HG03469 (cell line): ENCODE data around the gene ERMAP.

Source experiments
- ATAC-seq: cut with Tn5 transposase; IDR thresholded peaks from one replicate; pipeline ENCODE4 v1.9.1; 2021; ENCODE audit warnings: mild to moderate bottlenecking, moderate library complexity, moderate number of reproducible peaks; ENCODE audit not compliant: unreplicated experiment

Gene ERMAP, protein sequence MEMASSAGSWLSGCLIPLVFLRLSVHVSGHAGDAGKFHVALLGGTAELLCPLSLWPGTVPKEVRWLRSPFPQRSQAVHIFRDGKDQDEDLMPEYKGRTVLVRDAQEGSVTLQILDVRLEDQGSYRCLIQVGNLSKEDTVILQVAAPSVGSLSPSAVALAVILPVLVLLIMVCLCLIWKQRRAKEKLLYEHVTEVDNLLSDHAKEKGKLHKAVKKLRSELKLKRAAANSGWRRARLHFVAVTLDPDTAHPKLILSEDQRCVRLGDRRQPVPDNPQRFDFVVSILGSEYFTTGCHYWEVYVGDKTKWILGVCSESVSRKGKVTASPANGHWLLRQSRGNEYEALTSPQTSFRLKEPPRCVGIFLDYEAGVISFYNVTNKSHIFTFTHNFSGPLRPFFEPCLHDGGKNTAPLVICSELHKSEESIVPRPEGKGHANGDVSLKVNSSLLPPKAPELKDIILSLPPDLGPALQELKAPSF

DNA sequence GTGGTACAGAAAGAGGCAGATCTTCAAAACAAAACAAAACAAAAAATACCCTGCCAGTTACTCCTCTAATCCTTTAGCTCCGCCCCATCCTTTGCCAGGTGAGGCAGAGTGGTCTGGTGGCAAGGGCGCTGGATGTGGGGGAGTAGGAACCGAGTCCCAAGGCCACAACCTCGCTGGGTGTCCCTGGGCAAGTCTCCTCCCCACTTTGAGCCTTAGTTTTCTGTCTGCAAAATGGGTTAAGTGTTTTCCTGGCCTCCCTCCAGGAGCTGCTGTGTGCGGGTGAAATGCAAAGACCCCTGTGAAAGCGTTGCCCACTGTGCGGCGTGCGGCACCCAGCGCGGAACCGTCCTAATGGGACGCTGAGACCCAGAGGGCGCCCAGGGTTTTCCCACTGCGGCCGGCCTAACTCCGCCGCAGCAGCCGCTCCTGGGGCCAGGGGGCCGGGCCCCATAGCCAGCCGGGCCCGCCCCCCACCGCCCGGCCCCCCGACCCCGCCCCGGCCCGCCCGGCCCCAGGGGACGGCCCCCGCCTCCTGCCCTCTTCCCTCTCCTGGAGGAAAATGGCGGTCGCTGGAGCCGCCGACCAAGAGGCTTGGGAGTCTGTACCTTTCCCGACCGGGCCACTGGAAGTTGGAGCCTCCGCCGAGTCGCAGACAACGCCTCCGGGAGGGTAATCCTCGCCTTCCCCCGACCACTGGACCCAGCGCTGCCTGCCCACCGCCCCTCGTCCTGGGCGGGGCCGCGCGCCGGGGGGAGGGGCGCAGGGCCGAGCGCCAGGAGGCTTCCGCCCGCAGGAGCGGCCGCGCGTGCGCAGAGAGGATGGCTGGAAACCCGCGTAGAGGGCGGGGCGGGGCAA is at the start of gene ERMAP, which contains the start of gene SVBP:
TSS of gene ERMAP (plus strand) at position 538 of the 855 bp plus-strand sequence. CDS start 13,327 bp downstream, outside the sequence.
TSS of gene SVBP (minus strand) at position 813 of the 855 bp plus-strand sequence. CDS start 853 bp downstream, outside the sequence.
- peak; percentile 48 for ATAC-seq

DNA sequence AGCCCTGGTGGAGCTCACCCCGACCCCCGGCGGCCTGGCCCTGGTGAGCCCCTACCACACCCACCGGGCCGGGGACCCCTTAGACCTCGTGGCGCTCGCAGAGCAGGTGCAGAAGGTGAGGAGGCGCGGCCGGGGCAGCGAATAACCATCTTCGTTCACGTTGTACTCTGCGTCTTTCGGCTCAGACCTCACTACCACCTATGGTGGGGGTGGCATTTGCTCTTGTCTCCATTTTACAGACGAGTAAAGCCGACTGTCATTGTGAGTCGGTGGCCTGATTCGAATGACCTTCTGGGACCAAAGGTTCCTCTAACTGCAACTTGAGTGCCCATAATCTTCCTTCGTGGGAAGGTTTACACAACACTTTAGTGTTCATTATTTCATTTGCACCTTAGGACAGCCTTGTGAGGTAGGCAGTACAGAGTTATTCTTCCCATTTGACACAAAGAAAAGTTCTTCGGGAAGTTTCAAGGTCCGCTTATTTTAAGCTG is 49.4 kb upstream of the ERMAP start:
- ATAC-seq: peak; percentile 13

DNA sequence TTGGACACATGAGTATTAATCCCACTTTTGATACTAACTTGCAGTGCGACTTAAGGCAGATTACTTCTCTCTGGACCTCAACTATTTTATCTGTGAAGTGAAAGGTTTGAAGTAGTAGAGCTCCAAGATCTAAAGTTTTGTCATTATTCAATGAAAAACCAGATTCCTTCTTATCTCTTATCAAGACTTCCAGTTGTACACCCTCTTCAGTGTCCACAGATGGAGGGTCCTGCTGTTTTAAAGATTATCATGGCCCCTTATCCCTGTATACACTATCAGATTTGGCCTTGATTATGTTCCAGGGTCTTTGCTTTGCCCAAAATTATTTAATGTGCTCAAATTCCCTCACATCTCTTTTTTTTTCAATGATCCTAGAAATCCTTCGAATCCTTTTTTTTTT is 48.8 kb upstream of the ERMAP start:
- ATAC-seq: no peak

DNA sequence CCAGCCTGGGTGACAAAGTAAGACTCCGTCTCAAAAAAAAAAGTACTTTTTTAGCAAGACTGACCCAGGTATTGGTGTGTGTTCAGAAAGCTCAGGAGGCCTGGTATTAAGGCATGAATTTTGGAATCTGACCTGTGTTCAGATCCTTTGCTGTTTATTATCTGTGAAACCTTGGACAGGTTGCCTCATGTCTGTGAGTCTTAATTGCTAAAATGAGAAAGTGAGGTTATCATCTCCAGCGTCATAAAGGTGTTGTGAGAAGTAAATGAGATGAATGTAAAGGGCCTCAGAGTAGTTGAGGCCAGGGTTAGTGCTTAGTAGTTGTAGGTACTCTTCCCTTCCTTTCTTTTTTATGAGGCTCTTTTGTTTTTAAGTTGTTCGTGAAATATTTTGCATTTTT is 47.1 kb upstream of the ERMAP start:
- ATAC-seq: no peak

DNA sequence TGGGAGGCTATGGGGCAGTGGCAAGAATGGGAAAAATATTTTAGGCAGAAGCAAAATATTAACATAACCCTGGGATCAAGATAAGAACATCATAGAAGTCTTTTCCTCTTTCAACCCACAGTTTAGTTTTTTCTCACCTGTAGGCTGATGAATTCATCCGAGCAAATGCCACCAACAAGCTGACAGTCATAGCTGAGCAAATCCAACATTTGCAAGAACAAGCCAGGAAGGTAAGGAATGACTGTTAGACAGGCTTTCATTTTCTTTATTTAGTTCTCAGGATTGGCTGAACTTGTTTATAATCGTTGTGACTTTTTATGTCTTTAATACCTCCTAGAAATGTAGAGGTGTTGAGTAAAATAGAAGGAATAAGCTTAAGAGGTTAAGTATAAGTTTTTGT is 43.5 kb upstream of the ERMAP start:
- no peak for ATAC-seq

DNA sequence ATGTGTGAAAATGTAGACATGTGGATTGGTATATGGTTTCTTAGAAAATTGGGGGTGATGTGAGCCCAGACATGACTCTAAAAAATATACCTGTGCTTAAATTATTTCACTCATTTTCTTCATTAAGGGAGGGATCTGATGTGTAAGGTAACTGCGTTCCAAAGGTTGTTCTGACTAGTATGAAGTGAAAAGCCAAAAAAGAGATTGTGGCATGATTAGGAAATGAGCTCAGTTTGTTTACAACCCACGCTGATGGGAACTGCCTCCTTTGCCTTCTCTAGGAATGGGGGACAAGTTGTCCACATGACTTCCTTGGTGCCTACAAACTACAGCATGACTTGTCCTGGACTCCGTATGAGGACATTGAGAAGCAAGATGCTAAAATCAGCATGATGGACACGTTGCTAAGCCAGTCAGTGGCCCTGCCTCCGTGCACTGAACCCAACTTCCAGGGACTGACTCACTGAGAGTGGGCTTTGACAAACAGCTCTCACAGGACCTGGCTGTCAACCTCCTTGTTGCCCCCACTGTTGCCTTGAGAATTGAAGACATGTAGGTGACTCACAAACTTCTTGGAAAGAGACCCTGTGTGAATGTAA is 41.9 kb upstream of the ERMAP start:
- no peak for ATAC-seq

DNA sequence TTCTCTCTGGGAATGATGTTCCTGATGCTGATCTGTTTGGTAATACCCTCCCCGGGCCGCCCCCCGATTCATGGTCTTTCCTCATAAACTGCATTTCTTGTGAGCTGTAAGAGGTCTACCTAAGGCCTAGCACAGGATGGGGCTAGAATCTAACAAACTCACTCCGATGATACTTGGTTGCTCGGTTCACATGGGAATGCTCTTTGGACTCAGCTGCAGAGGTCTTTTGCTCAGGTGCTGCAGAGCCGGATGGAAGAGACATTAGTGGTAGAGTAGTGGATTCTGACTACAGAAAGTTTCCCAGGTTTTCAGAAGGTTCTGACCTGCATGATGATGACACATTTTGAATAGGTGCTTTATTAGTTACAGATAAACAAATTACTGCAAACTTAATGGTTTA is 40.4 kb upstream of the ERMAP start:
- no peak for ATAC-seq

DNA sequence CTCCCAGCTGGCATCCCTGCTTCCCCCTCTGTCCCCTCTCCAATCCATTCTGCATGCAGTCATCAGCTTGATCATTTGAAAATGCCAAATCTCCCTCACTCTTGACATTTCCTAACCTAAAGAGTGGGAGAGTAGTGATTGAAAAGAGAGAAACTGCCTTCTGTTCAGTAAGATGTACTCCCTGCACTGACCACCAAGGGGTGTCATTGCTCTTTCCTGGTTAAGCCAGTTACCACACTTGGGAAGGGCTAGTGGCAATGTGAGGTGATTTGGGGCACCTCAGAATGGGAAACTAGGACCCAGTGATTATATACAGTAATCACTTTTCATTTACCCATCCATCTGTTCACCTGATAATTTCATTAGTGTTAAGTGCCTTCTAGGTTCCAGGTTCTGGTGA is 39.1 kb upstream of the ERMAP start:
- ATAC-seq: no peak

DNA sequence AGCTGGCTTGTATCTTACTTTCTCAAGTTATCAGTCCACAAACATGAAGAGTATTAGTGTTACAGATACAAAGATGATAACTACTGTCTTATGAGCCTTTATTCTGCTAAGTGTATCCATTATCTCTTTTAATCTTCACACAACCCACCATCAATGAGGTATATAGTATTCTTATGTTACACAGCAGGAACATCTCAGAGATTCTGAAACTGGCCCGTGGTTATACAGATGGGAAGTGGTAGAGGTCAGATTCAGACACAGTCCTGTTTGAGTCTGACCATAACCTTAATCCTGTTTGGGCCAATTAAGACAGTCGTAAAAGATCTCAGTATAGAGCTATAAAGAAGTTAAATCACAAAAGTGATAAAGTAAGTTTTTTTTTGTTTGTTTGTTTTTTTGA is 37.2 kb upstream of the ERMAP start:
- ATAC-seq: no peak

DNA sequence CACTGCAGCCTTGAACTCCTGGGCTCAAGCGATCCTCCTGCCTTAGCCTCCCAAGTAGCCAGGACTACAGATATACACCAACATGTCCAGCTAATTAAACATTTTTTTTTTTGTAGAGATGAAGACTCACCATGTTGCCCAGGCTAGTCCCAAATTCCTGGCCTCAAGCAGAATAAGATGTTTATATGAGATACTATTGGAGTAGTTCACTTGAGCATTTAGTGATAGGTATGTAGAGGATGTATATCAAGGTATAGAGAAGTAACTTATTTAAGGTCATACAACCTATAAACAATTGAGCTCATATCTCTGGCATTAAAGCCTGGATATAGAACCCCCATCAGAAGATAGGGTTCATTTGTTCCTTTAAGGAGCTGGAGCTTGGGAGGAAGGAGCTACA is 36.7 kb upstream of the ERMAP start:
- ATAC-seq: no peak

DNA sequence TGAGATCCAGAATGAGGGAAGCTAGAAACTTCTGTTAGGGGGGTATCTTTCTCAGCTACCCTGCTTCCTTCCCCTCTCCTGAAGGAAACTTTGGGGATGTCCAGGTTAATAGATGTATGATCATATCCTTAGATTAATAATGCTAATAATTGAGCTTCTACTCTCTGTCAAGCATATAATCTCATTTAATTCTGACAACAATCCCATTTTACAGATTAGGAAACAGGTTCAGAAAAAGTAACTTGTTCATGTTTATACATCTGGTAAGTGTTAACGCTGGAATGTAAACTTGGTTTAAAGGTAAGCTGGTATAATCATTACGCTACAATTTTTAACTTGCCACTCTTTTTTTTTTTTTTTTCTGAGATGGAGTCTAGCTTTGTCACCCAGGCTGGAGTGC is 33.8 kb upstream of the ERMAP start:
- no peak for ATAC-seq

DNA sequence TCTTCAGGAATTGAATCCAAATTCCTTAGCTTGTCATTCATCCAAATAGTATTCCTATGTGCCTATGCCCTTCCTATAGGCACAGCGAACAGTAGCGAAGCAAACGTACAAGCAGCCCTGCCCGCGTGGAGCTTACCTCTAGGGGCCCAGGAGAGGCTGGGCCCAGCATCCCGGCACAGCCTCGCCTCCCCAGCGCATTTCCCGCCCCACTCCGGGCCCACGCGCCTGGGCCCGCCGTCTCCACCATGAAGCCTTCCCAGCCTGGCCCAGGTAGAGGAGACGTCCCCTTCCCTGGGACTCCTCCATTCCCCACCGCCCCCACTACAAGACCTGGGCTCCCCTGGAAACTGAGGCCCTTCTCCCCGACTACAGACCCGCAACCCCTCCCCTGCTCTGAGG is 32.4 kb upstream of the ERMAP start:
- no peak for ATAC-seq

DNA sequence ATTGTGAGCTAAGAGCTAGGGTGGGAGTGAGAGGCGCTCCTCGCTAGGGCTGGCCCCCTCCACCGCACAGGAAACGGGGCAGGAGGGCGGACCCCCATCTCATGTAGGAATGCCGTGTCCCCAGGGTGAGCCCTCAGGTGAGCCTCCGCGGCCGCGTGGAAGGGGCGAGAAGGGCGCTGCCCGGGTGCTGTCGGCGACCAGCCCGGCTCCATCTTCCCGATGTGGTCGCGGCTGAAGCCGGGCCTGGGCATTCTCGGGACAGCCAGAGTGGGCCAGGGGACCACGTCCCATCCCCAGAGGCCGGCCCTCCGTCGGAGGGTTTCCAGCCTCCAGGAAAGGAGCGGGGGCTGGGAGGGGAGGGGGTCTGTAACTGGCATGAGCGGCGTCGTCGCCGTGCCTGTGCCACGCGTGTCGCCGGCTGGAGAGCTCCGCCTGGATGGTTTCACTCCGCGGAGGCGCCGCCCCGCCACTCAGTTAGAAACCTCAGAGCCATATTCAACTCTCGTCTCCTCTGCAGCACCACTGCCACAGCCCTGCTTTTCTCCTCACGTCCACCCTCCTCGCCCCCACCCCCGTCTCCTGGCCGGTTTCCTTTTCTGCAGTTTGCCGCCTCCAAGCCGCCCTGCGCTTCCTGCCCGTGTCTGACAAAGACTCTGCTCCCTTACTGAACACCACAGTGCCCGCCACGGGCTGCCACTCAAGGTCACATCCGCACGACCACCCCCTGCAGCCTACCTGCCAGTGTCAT is 31.8 kb upstream of the ERMAP start, which contains the start of gene TMEM269:
TSS of gene TMEM269 (plus strand) at position 46 of the 748 bp plus-strand sequence. CDS start 4,903 bp downstream, outside the sequence.
- ATAC-seq: no peak

DNA sequence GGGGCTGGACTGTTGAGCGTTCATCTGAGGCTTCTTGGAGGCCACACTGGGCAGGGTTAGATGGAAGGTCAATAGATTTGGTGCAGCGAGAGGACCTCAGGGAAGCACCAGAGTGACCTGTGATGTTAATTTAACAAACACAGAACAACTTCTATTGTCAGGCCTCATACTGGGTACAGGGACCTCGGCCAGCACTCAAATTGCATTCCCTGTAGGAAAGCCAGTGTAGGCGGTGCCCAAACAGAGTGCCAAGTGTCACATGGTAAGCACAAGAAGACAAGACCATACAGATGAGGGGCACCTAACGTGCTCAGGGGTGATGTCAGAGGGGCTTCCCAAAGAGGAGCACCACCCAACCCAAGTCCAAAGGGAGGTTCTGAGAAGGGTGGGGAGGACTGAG is 30.8 kb upstream of the ERMAP start:
- ATAC-seq: no peak

DNA sequence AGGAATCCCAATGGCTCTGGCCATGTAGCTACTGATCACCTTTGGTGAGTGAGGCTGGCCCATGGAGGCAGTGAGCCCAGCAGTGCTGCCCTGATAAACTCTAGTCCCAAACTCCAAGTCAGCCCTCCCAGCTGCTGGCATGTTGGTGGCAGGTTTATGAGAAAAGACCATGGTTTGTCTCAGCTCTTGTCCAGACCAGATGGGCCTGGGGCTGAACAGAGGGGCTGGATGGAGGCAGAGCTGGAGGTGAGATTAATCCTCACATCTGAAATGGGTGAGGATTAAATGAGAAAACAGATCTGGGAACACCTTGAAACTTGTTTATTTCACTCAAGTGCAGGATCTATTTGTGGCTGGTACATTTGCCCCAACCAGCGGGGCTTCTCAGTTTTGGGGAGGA is 28.9 kb upstream of the ERMAP start:
- no peak for ATAC-seq

DNA sequence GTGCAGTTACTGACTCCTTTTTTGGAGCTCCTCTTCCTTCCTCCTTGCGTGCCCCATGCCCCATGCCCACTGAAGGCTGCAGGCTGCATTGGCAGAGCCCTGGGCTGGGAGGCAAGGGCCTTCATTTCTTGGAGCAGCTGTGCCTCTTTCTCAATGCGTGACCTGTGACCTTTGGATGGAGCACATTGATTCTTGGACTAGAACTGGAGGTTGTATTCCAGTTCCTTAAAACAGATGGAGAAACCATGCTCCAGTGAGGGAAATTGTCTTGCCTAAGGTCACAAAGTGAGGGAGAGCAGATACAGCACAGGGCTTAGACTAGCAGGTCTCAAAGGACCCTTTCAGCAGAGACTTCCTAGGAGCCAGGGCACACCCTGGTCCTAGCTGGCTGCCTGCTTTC is 23.1 kb upstream of the ERMAP start:
- no peak for ATAC-seq

DNA sequence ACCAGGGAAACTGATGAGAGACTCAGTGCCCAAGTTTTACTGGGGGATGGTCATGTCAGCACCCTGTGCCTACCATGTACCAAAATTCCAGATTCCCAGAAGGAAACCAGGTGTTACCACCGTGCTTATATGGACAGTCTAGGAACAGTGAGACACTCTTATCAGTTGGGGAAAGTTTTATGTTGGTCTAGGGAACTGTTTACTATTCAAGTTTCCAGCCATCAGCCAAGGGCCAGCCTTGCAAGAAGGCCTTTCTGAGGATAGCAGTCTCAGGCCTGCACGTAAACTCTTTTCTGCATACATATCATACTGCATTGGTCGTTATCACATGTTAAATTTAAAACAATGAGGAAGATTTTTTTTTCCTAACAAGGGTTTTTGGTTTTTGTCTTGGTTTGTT is 19.5 kb upstream of the ERMAP start:
- ATAC-seq: no peak

DNA sequence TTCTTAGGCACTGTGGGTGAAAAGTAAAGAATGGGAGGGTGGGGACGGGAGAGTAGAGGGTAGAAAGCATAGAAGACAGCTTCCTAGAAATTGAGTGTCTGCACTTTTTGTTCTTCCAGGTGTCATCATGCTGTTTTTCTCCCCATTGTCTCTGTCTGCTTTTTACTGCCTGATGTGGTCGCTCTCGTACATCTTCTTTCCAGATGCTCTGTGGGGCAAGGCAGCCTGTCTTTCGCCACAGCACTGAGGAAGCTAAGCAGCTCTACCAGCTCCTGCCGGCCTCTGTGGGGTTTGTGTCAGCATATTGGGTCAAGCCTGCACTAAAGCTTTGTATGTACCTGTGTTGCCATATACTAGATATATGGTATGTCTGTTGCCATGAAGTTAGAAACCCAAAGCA is 18.9 kb upstream of the ERMAP start:
- ATAC-seq: no peak

DNA sequence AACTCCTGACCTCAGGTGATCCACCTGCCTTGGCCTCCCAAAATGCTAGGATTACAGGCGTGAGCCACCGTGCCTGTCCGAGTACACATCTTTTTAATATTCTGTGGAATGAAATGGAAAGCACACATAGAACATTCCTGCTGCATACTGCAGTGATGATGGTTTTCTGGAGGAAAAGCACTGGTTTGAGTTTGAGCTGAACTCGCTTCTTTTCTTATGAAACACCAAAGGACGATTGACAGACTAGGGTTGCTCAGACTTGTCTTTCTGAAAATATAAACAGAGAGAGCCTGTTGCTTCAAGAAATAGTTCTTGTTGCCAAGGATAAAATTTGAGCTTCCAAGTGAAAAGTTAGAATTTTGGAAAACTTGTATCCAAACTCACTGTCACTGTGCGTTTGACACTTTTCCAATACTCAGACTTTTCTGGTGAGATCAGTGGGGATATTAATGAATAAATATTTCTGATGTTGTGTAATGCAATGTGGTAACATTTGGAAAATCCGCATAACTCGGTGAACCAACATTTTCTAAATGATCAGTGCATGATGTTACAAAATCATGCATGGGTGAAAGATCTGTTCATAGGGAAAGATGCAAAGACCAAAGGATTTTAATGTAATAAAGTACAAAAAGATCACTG is 15.0 kb upstream of the ERMAP start:
- no peak for ATAC-seq

DNA sequence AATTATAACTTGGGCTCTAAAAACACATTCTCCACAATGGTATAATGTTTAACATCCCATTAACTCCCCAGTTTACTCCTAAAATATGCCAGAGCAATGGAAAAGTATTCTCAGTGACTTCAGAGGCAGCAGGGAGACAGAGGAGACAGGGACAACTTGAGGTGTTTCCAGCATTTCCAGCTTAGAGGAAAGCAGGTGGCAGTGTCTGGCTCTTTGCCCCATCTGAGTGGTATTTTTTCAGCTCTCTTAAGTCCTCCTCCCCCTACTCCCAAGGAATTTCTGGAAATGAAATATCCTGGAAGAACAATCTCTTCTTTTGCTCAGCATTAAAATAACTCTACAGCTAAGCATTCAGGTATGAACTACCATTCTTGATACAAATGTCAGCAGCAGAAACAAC is 10.8 kb upstream of the ERMAP start:
- ATAC-seq: no peak
